Fibroblast of the aortic adventitia (primary cell): ENCODE results near the gene FAM200C. TPM values are rescaled to one million over a fixed set of nuclear protein-coding genes. Genes with fewer than 3 reads are reported as not detected.
A peak's percentile ranks its signal among the peaks of the same experiment; 100 is the strongest.

Experiments
- DNase-seq: peaks from one replicate; pipeline ENCODE4 v3.0.0-alpha.2; 2010; ENCODE audit warnings: low read depth
- H3K4me3 ChIP-seq: 2 replicates; pipeline ENCODE4 v1.5.1; 2011; ENCODE audit warnings: low read depth, mild to moderate bottlenecking, control low read depth, low read length, moderate library complexity
- total RNA-seq: library from RNA; depleted of rRNA; stranded (reverse); fragments of >200 nt; gene quantifications from 2 replicates; pipeline ENCODE4 v1.2.3, GENCODE V29; 2012; ENCODE audit warnings: low replicate concordance
- TF ChIP-seq, protein P1 (sequence below): IDR thresholded peaks from 2 replicates; pipeline ENCODE4 v1.5.1; 2011; ENCODE audit warnings: mild to moderate bottlenecking, low read length, control low read depth, inconsistent platforms; ENCODE audit not compliant: insufficient read depth

Gene FAM200C
- 5.5 and 6.7 TPM in 2 replicates for total RNA-seq

DNA sequence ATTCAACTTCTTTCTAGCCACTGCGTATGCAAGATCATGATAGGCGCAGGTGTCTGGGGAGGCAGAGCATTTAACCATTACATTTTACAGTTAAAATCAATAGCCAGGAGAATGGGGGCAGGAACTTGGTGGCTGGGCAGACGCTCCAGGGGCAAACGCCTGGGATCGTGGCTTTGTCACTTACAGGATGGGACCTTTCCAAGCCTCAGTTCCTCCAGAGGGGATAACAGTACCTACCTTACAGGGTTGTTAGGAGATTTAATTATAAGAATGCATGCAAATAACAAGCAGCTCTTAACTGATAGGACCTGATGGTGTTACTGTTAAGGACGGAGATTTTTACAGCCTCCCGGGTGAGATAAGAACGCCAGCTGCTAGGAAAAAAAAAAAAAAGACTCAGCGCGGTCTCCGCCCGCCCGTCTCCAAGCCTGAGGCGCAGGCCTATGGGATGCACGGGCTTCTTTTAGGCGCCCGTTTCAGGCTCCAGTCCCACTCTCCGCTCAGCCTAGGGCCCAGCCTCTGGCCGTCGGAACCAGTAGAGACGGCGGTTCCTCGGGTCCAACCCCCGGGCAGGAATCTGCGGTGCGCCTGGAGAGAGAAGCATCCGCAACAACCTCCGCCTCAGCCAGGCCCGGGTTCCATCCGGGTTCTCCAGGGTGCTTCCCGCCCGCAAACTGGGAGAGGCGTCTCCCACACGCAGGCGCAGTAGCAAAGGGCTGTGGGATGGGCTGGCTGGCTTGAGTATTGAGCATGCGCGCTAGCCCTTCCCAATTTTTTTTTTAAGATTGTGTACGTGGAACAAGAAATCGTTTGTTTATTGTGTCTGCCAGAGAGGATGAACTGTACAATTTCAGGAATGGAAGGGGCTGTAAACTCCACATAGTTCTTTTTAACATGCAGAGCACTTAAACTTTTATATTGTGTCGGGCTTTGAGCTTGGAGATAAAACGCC, at the start of gene FAM200C:
Gene FAM200C (minus strand): TSS at position 653 of the 952 bp plus-strand sequence. CDS start 4,564 bp downstream, outside the sequence.
- DNase-seq = peak; percentile 95
- peak within 1 kb of the TSS; percentile 91 for H3K4me3 ChIP-seq
- TF ChIP-seq, protein P1, sequence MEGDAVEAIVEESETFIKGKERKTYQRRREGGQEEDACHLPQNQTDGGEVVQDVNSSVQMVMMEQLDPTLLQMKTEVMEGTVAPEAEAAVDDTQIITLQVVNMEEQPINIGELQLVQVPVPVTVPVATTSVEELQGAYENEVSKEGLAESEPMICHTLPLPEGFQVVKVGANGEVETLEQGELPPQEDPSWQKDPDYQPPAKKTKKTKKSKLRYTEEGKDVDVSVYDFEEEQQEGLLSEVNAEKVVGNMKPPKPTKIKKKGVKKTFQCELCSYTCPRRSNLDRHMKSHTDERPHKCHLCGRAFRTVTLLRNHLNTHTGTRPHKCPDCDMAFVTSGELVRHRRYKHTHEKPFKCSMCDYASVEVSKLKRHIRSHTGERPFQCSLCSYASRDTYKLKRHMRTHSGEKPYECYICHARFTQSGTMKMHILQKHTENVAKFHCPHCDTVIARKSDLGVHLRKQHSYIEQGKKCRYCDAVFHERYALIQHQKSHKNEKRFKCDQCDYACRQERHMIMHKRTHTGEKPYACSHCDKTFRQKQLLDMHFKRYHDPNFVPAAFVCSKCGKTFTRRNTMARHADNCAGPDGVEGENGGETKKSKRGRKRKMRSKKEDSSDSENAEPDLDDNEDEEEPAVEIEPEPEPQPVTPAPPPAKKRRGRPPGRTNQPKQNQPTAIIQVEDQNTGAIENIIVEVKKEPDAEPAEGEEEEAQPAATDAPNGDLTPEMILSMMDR = no peak

DNA sequence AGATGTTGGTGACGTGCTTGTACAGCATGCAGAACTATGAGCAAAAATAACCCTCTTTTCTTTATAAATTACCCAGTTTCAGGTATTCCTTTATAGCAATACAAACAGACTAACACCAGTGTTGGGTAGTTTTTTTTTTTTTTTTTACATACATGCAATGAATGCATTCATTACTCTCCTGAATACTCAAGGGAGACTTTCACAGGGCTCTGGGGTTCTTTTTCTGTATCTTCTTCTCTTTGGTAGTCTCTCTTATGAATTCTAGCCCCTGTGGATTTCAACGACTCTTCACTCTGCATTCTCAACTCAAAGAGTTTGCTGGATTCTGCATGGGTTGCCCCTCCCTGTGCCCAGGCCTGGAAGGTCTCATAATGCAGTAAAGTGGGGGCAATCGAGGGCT, 49.6 kb upstream of the FAM200C start:
- no peak for DNase-seq
- TF ChIP-seq, protein P1 = no peak
- H3K4me3 ChIP-seq = no peak overlapping the region

DNA sequence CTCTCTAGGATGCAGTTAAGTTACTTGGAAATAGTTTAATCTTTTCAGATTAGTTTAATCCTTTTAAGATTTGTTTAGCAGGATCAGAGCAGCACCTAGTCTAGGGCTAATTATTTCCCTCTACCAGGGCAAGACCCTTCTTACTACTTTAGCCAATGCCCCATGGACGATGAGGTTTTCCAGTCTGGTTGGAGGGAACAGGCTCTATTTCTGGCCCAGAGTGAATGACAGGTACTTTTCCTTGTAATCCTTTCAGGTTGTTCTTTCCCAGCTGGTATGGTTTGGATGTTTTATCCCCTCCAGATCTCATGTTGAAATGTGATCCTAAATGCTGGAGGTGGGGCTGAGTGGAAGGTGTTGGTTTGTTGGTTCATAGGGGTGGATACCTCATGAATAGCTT, 49.0 kb upstream of the FAM200C start:
- TF ChIP-seq, protein P1 = no peak
- H3K4me3 ChIP-seq = no peak overlapping the region
- DNase-seq = no peak

DNA sequence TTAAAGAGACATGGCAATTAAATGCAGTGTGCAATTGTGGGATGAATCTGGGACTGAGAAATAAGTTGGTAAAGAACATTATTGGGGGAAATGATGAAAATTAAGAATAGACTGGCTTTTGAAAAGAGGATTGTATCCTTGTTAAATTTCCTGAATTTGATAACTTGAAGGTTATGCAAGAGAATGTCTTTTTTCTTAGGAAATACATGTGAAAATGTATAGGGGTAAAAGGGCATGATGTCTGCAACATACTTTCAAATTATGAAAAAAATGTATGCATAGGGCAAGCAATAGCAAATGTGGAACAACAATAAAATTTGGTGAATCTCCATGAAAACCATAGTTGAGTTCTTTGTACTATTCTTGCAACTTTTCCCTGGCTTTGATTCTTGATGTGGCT, 45.9 kb upstream of the FAM200C start:
- no peak overlapping the region for H3K4me3 ChIP-seq
- DNase-seq = no peak

DNA sequence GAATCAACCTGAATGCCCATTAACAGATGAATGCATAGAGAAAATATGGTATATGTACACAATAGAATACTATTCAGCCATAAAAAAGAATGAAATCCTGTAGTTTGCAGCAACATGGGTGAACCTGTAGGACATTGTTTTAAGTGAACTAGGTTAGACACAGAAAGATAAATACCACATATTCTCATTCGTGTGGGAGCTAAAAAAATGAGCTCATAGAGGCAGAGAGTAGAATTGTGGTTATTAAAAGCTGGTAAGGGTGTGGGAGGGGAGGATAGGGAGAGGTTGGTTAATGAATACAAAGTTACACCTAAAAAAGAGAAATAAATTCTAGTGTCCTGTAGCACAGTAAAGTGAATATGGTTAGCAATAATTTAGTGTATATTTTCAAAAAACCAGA, 45.3 kb upstream of the FAM200C start:
- H3K4me3 ChIP-seq = no peak overlapping the region
- TF ChIP-seq, protein P1 = no peak
- no peak for DNase-seq

More for the DNA sequence above, 45.9 kb upstream of the FAM200C start:
- TF ChIP-seq, protein P1 = no peak

DNA sequence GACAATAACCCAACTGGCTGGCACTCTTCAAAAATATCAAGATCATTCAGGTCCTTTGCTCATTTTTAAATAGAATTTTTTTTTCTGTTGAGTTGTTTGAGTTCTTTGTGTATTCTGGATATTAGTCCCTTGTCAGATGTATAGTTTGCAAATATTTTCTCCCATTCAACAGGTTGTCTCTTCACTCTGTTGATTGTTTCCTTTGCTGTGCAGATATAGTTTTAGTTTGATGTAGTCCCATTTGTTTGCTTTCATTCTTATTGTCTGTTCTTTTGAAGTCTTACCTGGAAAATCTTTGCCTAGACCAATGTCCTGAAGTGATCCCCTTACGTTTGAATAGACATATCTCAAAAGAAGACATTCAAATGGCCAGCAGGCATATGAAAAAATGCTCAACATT, 44.6 kb upstream of the FAM200C start:
- H3K4me3 ChIP-seq = no peak overlapping the region
- DNase-seq = no peak
- TF ChIP-seq, protein P1 = no peak
